Brain microvascular endothelial cell (primary cell): ENCODE results near the gene GTF3C1.

Source experiments
- DNase-seq: peaks from one replicate; pipeline ENCODE4 v3.0.0-alpha.2; 2020
- H3K27ac ChIP-seq: fragments of 250-450 bp; sonication (Bioruptor Pico); 2 replicates; pipeline ENCODE4 v1.5.1; 2020; ENCODE audit warnings: mild to moderate bottlenecking, moderate library complexity
- H3K27me3 ChIP-seq: fragments of 250-450 bp; sonication (Bioruptor Pico); replicated peaks from 2 replicates; pipeline ENCODE4 v1.5.1; 2020; ENCODE audit warnings: mild to moderate bottlenecking
- H3K36me3 ChIP-seq: fragments of 250-450 bp; sonication (Bioruptor Pico); replicated peaks from 2 replicates; pipeline ENCODE4 v1.5.1; 2020; ENCODE audit warnings: mild to moderate bottlenecking
- H3K4me3 ChIP-seq: 2 replicates; pipeline ENCODE4 v1.5.1; 2011; ENCODE audit warnings: low read depth, mild to moderate bottlenecking, control low read depth, low read length, moderate library complexity
- CTCF ChIP-seq: IDR thresholded peaks from 2 replicates; pipeline ENCODE4 v1.5.1; 2011; ENCODE audit warnings: low read depth, mild to moderate bottlenecking, moderate library complexity, low read length, control low read depth, inconsistent platforms; ENCODE audit errors: missing control alignments
- in situ Hi-C: cut with HindIII; loops from 2 replicates; pipeline ENCODE4 v1.10.0; 2017; ENCODE audit warnings: low sequenced_read_pairs, low pct_ligation_motif_present

The GTF3C1 gene

GRCh38 chr16:27539120-27539519 lies 10.6 kb downstream of the GTF3C1 start:
- no peak for DNase-seq
- Histone ChIP-seq H3K4me3 (no peak overlapping the region), H3K27me3 (no peaks in the 10 kb centered on the region), H3K36me3 (peaks cover 84% of the 10 kb centered on the region), H3K27ac (no peak overlapping the region)
- in situ Hi-C loops = no loop called here
- no peak for TF ChIP-seq CTCF

- peaks cover 80% of the 10 kb centered on the region for H3K36me3 ChIP-seq
- H3K27ac ChIP-seq = no peak overlapping the region
- no peaks in the 10 kb centered on the region for H3K27me3 ChIP-seq
- TF ChIP-seq CTCF = no peak
- in situ Hi-C loops = no loop called here
- H3K4me3 ChIP-seq = no peak overlapping the region
- DNase-seq = no peak
Measured at GRCh38 chr16:27538528-27538927, 11.2 kb downstream of the GTF3C1 start.

GRCh38 chr16:27534256-27534655 lies 15.5 kb downstream of the GTF3C1 start:
- H3K36me3 ChIP-seq = peaks cover 57% of the 10 kb centered on the region
- in situ Hi-C loops = no loop called here

GRCh38 chr16:27531826-27532800 lies 17.6 kb downstream of the GTF3C1 start:
- DNase-seq = no peak
- H3K27me3 ChIP-seq = no peaks in the 10 kb centered on the region
- H3K36me3 ChIP-seq = peaks cover 64% of the 10 kb centered on the region
- no peak overlapping the region for H3K4me3 ChIP-seq
- in situ Hi-C loops = no loop called here
- no peak for TF ChIP-seq CTCF
- H3K27ac ChIP-seq = no peak overlapping the region

More at GRCh38 chr16:27534256-27534655, 15.5 kb downstream of the GTF3C1 start:
- Histone ChIP-seq H3K27me3 (no peaks in the 10 kb centered on the region), H3K4me3 (no peak overlapping the region), H3K27ac (no peak overlapping the region)
- DNase-seq = no peak
- no peak for TF ChIP-seq CTCF

GRCh38 chr16:27531186-27531585 lies 18.5 kb downstream of the GTF3C1 start:
- H3K4me3 ChIP-seq = no peak overlapping the region
- peaks cover 65% of the 10 kb centered on the region for H3K36me3 ChIP-seq
- in situ Hi-C loops = no loop called here
- no peaks in the 10 kb centered on the region for H3K27me3 ChIP-seq
- no peak overlapping the region for H3K27ac ChIP-seq
- no peak for TF ChIP-seq CTCF
- DNase-seq = no peak
